GM18505 (cell line): ENCODE results near the gene CYP21A2.
"Not testable (repeated sequence)": the region's sequence is repeated elsewhere in the genome, so short reads cannot be mapped to it uniquely, and the experiment has no call there.

ENCODE experiments used
- ATAC-seq: cut with Tn5 transposase; IDR thresholded peaks from one replicate; pipeline ENCODE4 v1.9.1; 2021; ENCODE audit not compliant: unreplicated experiment
- POLR2A ChIP-seq: IDR thresholded peaks from 4 replicates; pipeline ENCODE4 v1.6.1; 2011; ENCODE audit warnings: borderline replicate concordance; ENCODE audit not compliant: insufficient read depth, insufficient read length; ENCODE audit errors: extremely low read depth

The CYP21A2 gene

GRCh38 chr6:32029553-32029952 lies 8.7 kb upstream of the CYP21A2 start:
- ATAC-seq = not testable (repeated sequence)

GRCh38 chr6:32035283-32036013 lies 2.8 kb upstream of the CYP21A2 start:
- ATAC-seq = not testable (repeated sequence)

- not testable (repeated sequence) for ATAC-seq
Measured at GRCh38 chr6:32037136-32037535, 1.1 kb upstream of the CYP21A2 start.

GRCh38 chr6:32038878-32039277 lies 663 bp downstream of the CYP21A2 start:
- not testable (repeated sequence) for ATAC-seq

- not testable (repeated sequence) for ATAC-seq
Measured at GRCh38 chr6:32039321-32040274, 1.4 kb downstream of the CYP21A2 start.

GRCh38 chr6:32040299-32041049 lies 2.3 kb downstream of the CYP21A2 start:
- not testable (repeated sequence) for ATAC-seq

- not testable (repeated sequence) for ATAC-seq
Measured at GRCh38 chr6:32041050-32041321, 2.8 kb downstream of the CYP21A2 start.

- not testable (repeated sequence) for ATAC-seq
Measured at GRCh38 chr6:32041385-32041784, 3.2 kb downstream of the CYP21A2 start.

- ATAC-seq = not testable (repeated sequence)
Measured at GRCh38 chr6:32042276-32042675, 4.1 kb downstream of the CYP21A2 start.

- not testable (repeated sequence) for ATAC-seq
Measured at GRCh38 chr6:32043589-32044380, 5.6 kb downstream of the CYP21A2 start.

- ATAC-seq = not testable (repeated sequence)
Measured at GRCh38 chr6:32044916-32045315, 6.7 kb downstream of the CYP21A2 start.

GRCh38 chr6:32045811-32046449 lies 7.7 kb downstream of the CYP21A2 start:
- no peak for ATAC-seq

GRCh38 chr6:32046450-32047083 lies 8.4 kb downstream of the CYP21A2 start:
- no peak for TF ChIP-seq POLR2A
- ATAC-seq = no peak

More at GRCh38 chr6:32045811-32046449, 7.7 kb downstream of the CYP21A2 start:
- TF ChIP-seq POLR2A = no peak
